Neutrophil (primary cell): ENCODE measurements around the gene MYLK3.

Experiments
- H3K27ac ChIP-seq: fragments of 200-600 bp; sonication (generic); 2 replicates; pipeline ENCODE4 v1.5.1; 2016; ENCODE audit warnings: mild to moderate bottlenecking, moderate library complexity
- H3K27me3 ChIP-seq: fragments of 200-600 bp; sonication (generic); 2 replicates; pipeline ENCODE4 v1.6.0; 2016; ENCODE audit warnings: mild to moderate bottlenecking
- H3K36me3 ChIP-seq: fragments of 200-600 bp; sonication (generic); 2 replicates; pipeline ENCODE4 v1.5.1; 2017
- H3K4me1 ChIP-seq, 2 experiments: fragments of 200-600 bp in 1 of 2; sonication (generic) in 1 of 2; 1 replicate in 1 of 2; 2 replicates in 1 of 2; pipeline versions ENCODE4 v1.5.1 to v1.6.1; 2013 to 2016; ENCODE audit warnings: low read depth in 1 of 2, low read length in 1 of 2, mild to moderate bottlenecking in 1 of 2, moderate library complexity in 1 of 2; ENCODE audit not compliant: control insufficient read depth in 1 of 2, insufficient read depth in 1 of 2
- H3K4me3 ChIP-seq, 2 experiments: fragments of 200-600 bp in 1 of 2; sonication (generic) in 1 of 2; 1 replicate in 1 of 2; 2 replicates in 1 of 2; pipeline ENCODE4 v1.5.1; 2013 to 2016; ENCODE audit warnings: low read depth in 1 of 2, low read length in 1 of 2, mild to moderate bottlenecking in 1 of 2, moderate library complexity in 1 of 2
- H3K9me3 ChIP-seq: fragments of 200-600 bp; sonication (generic); 2 replicates; pipeline ENCODE4 v1.5.1; 2016
- TF ChIP-seq, protein P1 (sequence below): fragments of 200-600 bp; sonication (generic); IDR thresholded peaks from 2 replicates; pipeline ENCODE4 v1.5.1; 2016; ENCODE audit warnings: antibody characterized with exemption

The MYLK3 gene

DNA sequence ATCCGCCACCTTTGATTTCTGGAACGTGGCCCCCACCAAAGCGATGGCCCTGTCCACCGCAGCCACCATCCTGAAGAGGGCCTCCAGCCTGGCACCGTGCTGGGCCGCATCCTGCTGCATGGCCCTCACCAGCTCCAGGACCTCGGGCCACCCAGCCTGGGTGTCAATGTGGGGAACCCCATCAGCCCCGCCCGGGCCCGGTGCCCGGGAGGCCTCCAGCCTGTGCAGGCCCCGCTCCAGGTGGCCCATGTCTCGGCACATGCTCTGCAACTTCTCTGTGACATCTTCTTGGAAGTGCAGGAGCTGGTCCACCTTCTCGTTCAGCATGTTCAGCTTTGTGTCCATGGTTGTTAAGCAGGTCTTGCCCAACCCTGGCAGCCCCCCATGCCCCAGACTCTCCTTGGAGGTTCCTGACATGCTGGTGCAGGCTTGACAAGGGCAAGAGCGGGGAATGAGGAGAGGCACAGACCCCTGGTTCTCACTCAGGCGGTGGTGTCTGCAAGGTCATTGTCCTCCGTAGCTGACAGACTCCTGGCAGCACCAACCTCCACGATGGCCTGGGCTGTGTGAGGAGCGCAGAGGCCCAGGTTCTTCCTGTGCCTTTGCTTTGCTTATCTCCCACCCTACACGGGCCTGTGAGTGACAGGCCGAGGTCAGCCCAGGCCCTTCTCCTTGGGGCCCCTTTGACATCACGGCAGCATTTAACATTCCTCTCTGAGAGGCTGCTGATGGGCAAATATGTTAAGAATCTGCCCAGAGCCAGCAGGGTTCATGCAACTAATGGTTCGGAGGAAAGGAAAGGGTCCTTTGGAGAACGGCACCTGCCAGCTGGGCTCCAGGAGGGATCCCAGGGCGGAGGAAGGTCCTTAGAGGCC is at the start of gene MYLK3:
MYLK3 (minus strand) TSS at position 568 of the 875 bp plus-strand sequence; CDS start at position 417, 151 bp downstream.
- Histone ChIP-seq H3K27ac (no peak within 1 kb of the TSS), H3K4me1 (peaks cover 20% of the 10 kb centered on the region in 2 experiments), H3K27me3 (no peaks in the 10 kb centered on the region), H3K4me3 (no peak within 1 kb of the TSS), H3K9me3 (no peaks in the 10 kb centered on the region), H3K36me3 (no peaks in the 10 kb centered on the region)
- TF ChIP-seq, protein P1, sequence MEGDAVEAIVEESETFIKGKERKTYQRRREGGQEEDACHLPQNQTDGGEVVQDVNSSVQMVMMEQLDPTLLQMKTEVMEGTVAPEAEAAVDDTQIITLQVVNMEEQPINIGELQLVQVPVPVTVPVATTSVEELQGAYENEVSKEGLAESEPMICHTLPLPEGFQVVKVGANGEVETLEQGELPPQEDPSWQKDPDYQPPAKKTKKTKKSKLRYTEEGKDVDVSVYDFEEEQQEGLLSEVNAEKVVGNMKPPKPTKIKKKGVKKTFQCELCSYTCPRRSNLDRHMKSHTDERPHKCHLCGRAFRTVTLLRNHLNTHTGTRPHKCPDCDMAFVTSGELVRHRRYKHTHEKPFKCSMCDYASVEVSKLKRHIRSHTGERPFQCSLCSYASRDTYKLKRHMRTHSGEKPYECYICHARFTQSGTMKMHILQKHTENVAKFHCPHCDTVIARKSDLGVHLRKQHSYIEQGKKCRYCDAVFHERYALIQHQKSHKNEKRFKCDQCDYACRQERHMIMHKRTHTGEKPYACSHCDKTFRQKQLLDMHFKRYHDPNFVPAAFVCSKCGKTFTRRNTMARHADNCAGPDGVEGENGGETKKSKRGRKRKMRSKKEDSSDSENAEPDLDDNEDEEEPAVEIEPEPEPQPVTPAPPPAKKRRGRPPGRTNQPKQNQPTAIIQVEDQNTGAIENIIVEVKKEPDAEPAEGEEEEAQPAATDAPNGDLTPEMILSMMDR, result no peak

GRCh38 chr16:46797501-46797900 is 49.4 kb upstream of the MYLK3 start:
- Histone ChIP-seq H3K36me3 (no peaks in the 10 kb centered on the region), H3K4me3 (no peak overlapping the region), H3K4me1 (no peaks in the 10 kb centered on the region), H3K9me3 (no peaks in the 10 kb centered on the region), H3K27me3 (no peaks in the 10 kb centered on the region), H3K27ac (no peak overlapping the region)
- TF ChIP-seq, protein P1, result no peak

DNA sequence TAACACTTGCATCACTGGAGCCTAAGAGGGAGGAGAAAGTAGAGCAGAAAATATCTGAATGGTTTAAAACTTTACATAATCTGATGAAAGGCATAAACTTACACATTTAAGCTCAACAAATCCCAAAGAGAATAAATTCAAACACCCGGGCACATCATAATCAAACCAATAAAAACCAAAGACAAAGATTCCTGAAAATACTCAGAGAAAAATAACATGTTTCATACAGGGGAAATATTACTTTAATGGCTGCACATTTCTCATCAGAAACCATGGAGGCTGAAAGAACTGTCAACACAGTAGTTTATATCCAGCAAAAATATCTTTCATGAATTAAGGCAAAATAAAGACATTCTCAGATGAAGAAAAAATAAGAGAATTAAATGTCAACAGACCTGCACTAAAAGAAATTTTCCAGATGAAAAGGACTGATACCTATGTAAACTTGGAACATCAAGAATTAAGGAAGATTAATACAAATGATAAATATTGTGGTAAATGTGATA is 48.7 kb upstream of the MYLK3 start:
- TF ChIP-seq, protein P1, result no peak
- Histone ChIP-seq H3K4me1 (no peaks in the 10 kb centered on the region), H3K9me3 (no peaks in the 10 kb centered on the region), H3K36me3 (no peaks in the 10 kb centered on the region), H3K27me3 (no peaks in the 10 kb centered on the region), H3K27ac (no peak overlapping the region), H3K4me3 (no peak overlapping the region)

GRCh38 chr16:46793841-46794240 is 45.7 kb upstream of the MYLK3 start:
- TF ChIP-seq, protein P1, result no peak
- Histone ChIP-seq H3K27me3 (no peaks in the 10 kb centered on the region), H3K36me3 (no peaks in the 10 kb centered on the region), H3K27ac (no peak overlapping the region), H3K4me3 (no peak overlapping the region), H3K4me1 (peaks cover 9 to 12% of the 10 kb centered on the region in 2 experiments), H3K9me3 (no peaks in the 10 kb centered on the region)

- no peak overlapping the region for H3K27ac ChIP-seq
- H3K27me3 ChIP-seq, result no peaks in the 10 kb centered on the region
- no peaks in the 10 kb centered on the region for H3K36me3 ChIP-seq
- H3K4me3 ChIP-seq, result peak overlapping the region in 1 of 2 experiments; percentile 60
- H3K9me3 ChIP-seq, result no peaks in the 10 kb centered on the region
- H3K4me1 ChIP-seq, result peaks cover 9 to 12% of the 10 kb centered on the region in 2 experiments
- TF ChIP-seq, protein P1, result no peak
Observed at GRCh38 chr16:46790599-46791270, 42.6 kb upstream of the MYLK3 start.
